Naive thymus-derived CD8-positive, alpha-beta T cell (primary cell): ENCODE data around the gene BCL2A1. TPM values are rescaled to one million over a fixed set of nuclear protein-coding genes. Genes with fewer than 3 reads are reported as not detected.
A peak's percentile ranks its signal among the peaks of the same experiment; 100 is the strongest.

Experiments
- ATAC-seq, 2 donors: fragments of 150-1000 bp; cut with Tn5 transposase in 1 of 2; sonication (Bioruptor Pico), chemical (Tn5 transposase) in 1 of 2; 1 replicate in 1 of 2; 2 replicates in 1 of 2; pipeline ENCODE4 v1.10.0; 2021; ENCODE audit warnings: mild to moderate bottlenecking in 2 of 2, moderate library complexity in 2 of 2
- POLR2A ChIA-PET: fragments of 350-600 bp; sonication (Branson Sonifier 250); formaldehyde crosslinking; loops from one replicate; lab custom pipeline; 2021; ENCODE audit warnings: antibody characterized with exemption; lab: Charles Lee
- DNase-seq, 10 donors: peaks; one replicate each; pipeline versions ENCODE4 v3.0.0 to v3.0.0-alpha.2; 2020 to 2022
- H3K27ac Mint-ChIP-seq, 10 donors: one replicate each; pipeline ENCODE4 v1.8.0; 2020 to 2022; ENCODE audit warnings: mild to moderate bottlenecking in 10 of 10, mixed read lengths in 10 of 10, moderate library complexity in 4 of 10, inconsistent platforms in 1 of 10
- H3K27me3 Mint-ChIP-seq, 5 donors: one replicate each; pipeline ENCODE4 v1.8.0; 2021 to 2022; ENCODE audit warnings: mixed read lengths in 5 of 5
- H3K36me3 Mint-ChIP-seq, 3 donors: one replicate each; pipeline ENCODE4 v1.8.0; 2020 to 2022; ENCODE audit warnings: mixed read lengths in 3 of 3, mild to moderate bottlenecking in 2 of 3, inconsistent platforms in 1 of 3
- H3K4me1 Mint-ChIP-seq, 4 donors: one replicate each; pipeline ENCODE4 v1.8.0; 2021 to 2022; ENCODE audit warnings: mixed read lengths in 4 of 4
- H3K4me3 Mint-ChIP-seq, 10 donors: one replicate each; pipeline ENCODE4 v1.8.0; 2020 to 2022; ENCODE audit warnings: mild to moderate bottlenecking in 10 of 10, mixed read lengths in 10 of 10, moderate library complexity in 6 of 10, inconsistent platforms in 1 of 10
- H3K9me3 Mint-ChIP-seq, 9 donors: one replicate each; pipeline ENCODE4 v1.8.0; 2020 to 2022; ENCODE audit warnings: mixed read lengths in 9 of 9, mild to moderate bottlenecking in 3 of 9, inconsistent platforms in 1 of 9, moderate library complexity in 1 of 9
- polyA plus RNA-seq, 3 donors: library from polyadenylated mRNA; unstranded; fragments of 300-500 nt; fragmentation: Illumina TruSeq; gene quantifications; one replicate each; pipeline ENCODE4 v1.2.3, GENCODE V29; 2021
- total RNA-seq, 8 experiments: library from RNA in 2 of 8; stranded (reverse) in 2 of 8; gene quantifications; one replicate each; pipeline ENCODE4 v1.2.3 and lab custom pipeline; 2021 to 2026

The BCL2A1 gene
- total and polyA plus RNA-seq, 5 experiments from 2014 or later = 18.7 to 27.4 (median 19.7) TPM

DNA sequence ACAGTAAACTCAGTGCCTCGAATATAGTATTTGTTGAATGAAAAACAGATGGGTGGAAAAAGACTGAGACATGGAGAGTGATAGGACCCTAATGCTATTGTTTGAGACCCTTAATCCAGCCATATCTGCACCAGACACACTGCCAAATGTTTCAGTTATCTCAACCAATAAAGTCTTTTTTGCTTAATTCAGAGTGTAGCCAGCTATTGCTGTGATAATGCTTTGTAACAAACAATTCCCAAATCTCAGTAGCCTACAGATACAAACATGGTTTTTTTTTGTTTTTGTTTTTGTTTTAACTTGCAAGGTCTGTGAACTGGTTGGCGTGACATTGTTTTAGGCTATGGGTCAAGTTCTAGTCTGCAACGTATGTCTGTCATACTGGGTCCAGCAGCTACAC, 17.0 kb upstream of the BCL2A1 start:
- H3K27ac Mint-ChIP-seq = no peak overlapping the region
- ATAC-seq (no peak), DNase-seq (no peak)
- H3K27me3 Mint-ChIP-seq = peaks cover 0 to 1% (median 0%) of the 10 kb centered on the region in 5 donors
- POLR2A ChIA-PET = interaction anchor here (0.9 kb wide), 1 partner anchor 92 kb away, joined by 3 read pairs; no protein-coding TSS in a partner anchor
- no peaks in the 10 kb centered on the region for H3K4me1 Mint-ChIP-seq
- H3K4me3 Mint-ChIP-seq = no peak overlapping the region
- H3K36me3 Mint-ChIP-seq = no peaks in the 10 kb centered on the region
- H3K9me3 Mint-ChIP-seq = no peaks in the 10 kb centered on the region

DNA sequence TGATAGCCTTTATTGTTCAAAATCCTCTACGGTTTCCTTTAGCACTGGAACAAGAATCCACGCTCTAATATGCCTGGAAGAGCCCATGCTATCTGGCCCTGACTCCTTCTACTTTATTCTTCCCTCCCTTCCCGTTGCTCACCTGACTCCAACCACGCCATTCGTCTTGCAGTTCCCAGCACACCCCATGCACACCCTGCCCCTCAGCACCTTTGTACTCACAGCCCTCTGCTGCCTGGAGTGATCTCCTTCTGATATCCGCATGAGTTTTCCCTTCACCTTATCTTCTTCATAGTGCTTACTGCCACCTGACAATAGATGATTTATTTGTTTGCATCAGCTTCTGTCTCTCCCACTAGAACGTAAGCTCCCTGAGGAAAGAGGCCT, 16.6 kb upstream of the BCL2A1 start:
- Mint-ChIP-seq H3K9me3 (no peaks in the 10 kb centered on the region), H3K27me3 (peaks cover 0 to 1% (median 0%) of the 10 kb centered on the region in 5 donors), H3K27ac (no peak overlapping the region), H3K4me1 (no peaks in the 10 kb centered on the region), H3K36me3 (no peaks in the 10 kb centered on the region), H3K4me3 (no peak overlapping the region)
- no peak for DNase-seq
- no peak for ATAC-seq
- POLR2A ChIA-PET = no interaction called here

DNA sequence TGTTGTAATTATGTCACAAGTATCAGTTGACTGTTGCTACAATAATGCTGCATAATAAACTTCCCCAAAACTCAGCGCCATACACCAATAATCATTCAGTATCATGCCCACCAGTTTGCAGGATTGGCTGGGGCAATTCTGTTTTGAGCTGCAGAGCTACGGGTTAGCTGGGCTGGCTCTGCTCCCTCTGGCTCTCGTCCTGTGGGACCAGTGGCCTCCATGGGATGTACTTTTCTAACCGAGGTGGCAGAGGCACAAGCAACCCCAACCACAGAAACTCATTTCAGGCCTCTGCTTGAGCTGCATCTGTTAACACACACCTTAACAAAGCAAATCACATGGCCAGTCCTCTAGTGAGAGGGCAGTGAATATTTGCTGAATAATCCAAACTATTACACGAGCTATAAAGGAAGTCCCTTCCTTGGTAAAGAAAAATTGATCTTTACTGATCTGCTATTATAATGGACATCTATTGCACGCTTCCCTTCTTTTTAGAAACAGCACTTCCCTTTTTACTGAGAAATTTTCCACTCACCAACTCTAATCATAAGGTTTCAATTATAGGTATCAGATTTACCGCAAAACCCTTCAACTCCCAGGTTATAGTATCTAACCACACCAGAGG, 10.9 kb upstream of the BCL2A1 start:
- Mint-ChIP-seq H3K27me3 (no peaks in the 10 kb centered on the region), H3K36me3 (no peaks in the 10 kb centered on the region), H3K9me3 (no peaks in the 10 kb centered on the region), H3K4me3 (no peak overlapping the region), H3K4me1 (peaks cover 0 to 27% (median under 1%) of the 10 kb centered on the region in 4 donors), H3K27ac (peak overlapping the region in 1 of 10 donors; percentile 4)
- POLR2A ChIA-PET = no interaction called here
- DNase-seq (no peak), ATAC-seq (no peak)

DNA sequence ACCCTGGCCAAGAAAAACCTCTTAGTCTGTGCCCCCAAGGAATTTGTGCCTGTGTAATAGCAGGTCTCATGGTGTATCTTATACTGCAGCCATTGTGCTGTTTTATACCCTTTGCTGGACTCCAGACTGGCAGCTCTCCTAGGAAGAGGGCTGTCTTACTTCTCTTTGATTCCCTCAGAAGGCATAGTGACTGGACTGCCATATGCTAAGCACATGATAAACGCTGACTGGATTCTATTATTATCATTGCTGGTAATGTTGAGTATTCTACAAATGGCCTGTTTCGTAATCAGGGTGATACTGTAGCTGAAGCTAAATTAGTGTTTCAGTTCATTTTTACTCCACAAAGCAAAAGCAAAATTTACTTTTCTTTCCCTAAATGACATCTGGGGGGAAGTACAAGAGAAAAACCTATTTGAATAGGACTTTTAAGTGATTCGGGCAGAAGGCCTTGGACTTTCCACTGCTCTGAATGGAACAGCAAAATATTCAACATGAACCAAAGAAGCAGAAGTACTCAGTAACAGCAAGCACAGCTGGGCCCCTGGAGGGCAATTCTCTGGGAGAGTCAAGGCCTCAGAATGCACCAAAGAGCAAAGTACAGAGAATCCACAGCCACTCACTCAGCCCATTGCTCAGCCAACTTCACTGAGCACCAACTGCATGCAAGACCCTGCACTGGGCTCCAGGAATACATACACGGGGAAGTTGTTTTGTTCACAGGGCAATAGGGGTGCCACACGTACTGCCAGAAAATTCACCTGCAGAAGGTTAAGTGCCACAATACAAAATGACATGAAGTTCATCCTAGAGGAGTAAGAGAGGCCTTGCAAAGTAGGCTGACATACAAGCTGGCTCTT, 7.9 kb upstream of the BCL2A1 start:
- Mint-ChIP-seq H3K4me1 (peaks cover 0 to 31% (median 2%) of the 10 kb centered on the region in 4 donors), H3K4me3 (peak overlapping the region in 1 of 10 donors; percentile 5), H3K36me3 (no peaks in the 10 kb centered on the region), H3K27ac (peak overlapping the region in 4 of 10 donors; percentile 21 to 64 (median 32)), H3K9me3 (no peaks in the 10 kb centered on the region), H3K27me3 (no peaks in the 10 kb centered on the region)
- POLR2A ChIA-PET = interaction anchor here (1.5 to 2.3 kb wide), 2 partner anchors 56 to 82 kb away, joined by 6 to 7 read pairs; partner anchors contain the start of gene MTHFS
- DNase-seq = no peak
- no peak for ATAC-seq

GRCh38 chr15:79978260-79978654, 7.3 kb upstream of the BCL2A1 start:
- ATAC-seq (no peak), DNase-seq (no peak)
- Mint-ChIP-seq H3K9me3 (no peaks in the 10 kb centered on the region), H3K36me3 (no peaks in the 10 kb centered on the region), H3K27me3 (no peaks in the 10 kb centered on the region), H3K27ac (peak overlapping the region in 4 of 10 donors; percentile 12 to 64 (median 32)), H3K4me1 (peaks cover 4 to 31% (median 6%) of the 10 kb centered on the region in 4 donors), H3K4me3 (peak overlapping the region in 1 of 10 donors; percentile 5)
- POLR2A ChIA-PET = interaction anchor here (1.5 to 2.3 kb wide), 2 partner anchors 55 to 82 kb away, joined by 6 to 7 read pairs; partner anchors contain the start of gene MTHFS

GRCh38 chr15:79977431-79978054, 6.5 kb upstream of the BCL2A1 start:
- POLR2A ChIA-PET = interaction anchor here (1.5 to 2.3 kb wide), 2 partner anchors 54 to 81 kb away, joined by 6 to 7 read pairs; partner anchors contain the start of gene MTHFS
- H3K36me3 Mint-ChIP-seq = no peaks in the 10 kb centered on the region
- H3K4me1 Mint-ChIP-seq = peaks cover 4 to 37% (median 9%) of the 10 kb centered on the region in 4 donors
- DNase-seq = no peak
- peak overlapping the region in 1 of 10 donors; percentile 64 for H3K4me3 Mint-ChIP-seq
- H3K27me3 Mint-ChIP-seq = no peaks in the 10 kb centered on the region
- no peaks in the 10 kb centered on the region for H3K9me3 Mint-ChIP-seq
- no peak for ATAC-seq
- H3K27ac Mint-ChIP-seq = peak overlapping the region in 5 of 10 donors; percentile 21 to 68 (median 57)

- Mint-ChIP-seq H3K4me1 (peaks cover 16 to 48% (median 29%) of the 10 kb centered on the region in 4 donors), H3K36me3 (peaks cover 0 to 5% (median 0%) of the 10 kb centered on the region in 3 donors), H3K27ac (peak overlapping the region in 2 of 10 donors; percentile 1 to 34), H3K9me3 (no peaks in the 10 kb centered on the region), H3K4me3 (peak overlapping the region in 1 of 10 donors; percentile 39), H3K27me3 (no peaks in the 10 kb centered on the region)
- DNase-seq (no peak), ATAC-seq (no peak)
- POLR2A ChIA-PET = interaction anchor here (1.1 to 1.3 kb wide), 2 partner anchors 50 to 52 kb away, joined by 4 to 6 read pairs; no protein-coding TSS in a partner anchor
These were observed 2.6 kb upstream of the BCL2A1 start for GRCh38 chr15:79973456-79974195.

GRCh38 chr15:79972863-79973262, 1.9 kb upstream of the BCL2A1 start:
- Mint-ChIP-seq H3K27ac (peak overlapping the region in 7 of 10 donors; percentile 31 to 66 (median 41)), H3K27me3 (no peaks in the 10 kb centered on the region), H3K9me3 (no peaks in the 10 kb centered on the region), H3K4me1 (peaks cover 20 to 49% (median 37%) of the 10 kb centered on the region in 4 donors), H3K4me3 (no peak overlapping the region), H3K36me3 (peaks cover 0 to 5% (median 0%) of the 10 kb centered on the region in 3 donors)
- POLR2A ChIA-PET = interaction anchor here (1.1 to 1.3 kb wide), 2 partner anchors 50 to 51 kb away, joined by 4 to 6 read pairs; no protein-coding TSS in a partner anchor
- no peak for ATAC-seq
- no peak for DNase-seq

DNA sequence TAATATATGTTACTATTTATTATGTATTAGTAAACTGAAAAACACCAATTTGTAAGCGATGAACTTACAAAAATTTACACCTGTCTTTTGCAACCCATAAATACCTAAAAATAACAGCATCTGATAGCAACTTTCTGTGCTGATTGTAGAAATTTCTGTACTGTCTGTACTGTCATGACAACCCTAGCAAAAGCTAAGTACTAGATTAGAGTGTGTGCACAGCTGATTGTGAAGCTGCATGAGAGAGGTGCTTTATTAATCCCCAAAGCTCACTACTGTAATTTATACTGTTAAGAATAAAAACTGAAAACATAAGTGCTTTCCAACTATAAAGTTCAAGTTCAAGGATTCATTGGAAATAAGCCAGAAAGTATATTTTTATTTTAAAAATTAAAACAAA, 815 bp downstream of the BCL2A1 start:
- Mint-ChIP-seq H3K36me3 (peaks cover 0 to 5% (median 2%) of the 10 kb centered on the region in 3 donors), H3K9me3 (no peaks in the 10 kb centered on the region), H3K4me1 (peaks cover 30 to 65% (median 60%) of the 10 kb centered on the region in 4 donors), H3K27ac (peak overlapping the region; percentile 40 to 97 (median 94)), H3K4me3 (peak overlapping the region; percentile 51 to 97 (median 93)), H3K27me3 (no peaks in the 10 kb centered on the region)
- DNase-seq (no peak), ATAC-seq (no peak)
- POLR2A ChIA-PET = interaction anchor here (1.0 to 5.7 kb wide), 2 partner anchors 48 to 98 kb away, joined by 3 to 95 read pairs; no protein-coding TSS in a partner anchor

- DNase-seq = no peak
- Mint-ChIP-seq H3K4me1 (peaks cover 34 to 74% (median 67%) of the 10 kb centered on the region in 4 donors), H3K27ac (peak overlapping the region; percentile 46 to 97 (median 90)), H3K4me3 (peak overlapping the region; percentile 60 to 90 (median 82)), H3K9me3 (no peaks in the 10 kb centered on the region), H3K36me3 (peaks cover 2 to 5% (median 4%) of the 10 kb centered on the region in 3 donors), H3K27me3 (no peaks in the 10 kb centered on the region)
- no peak for ATAC-seq
- POLR2A ChIA-PET = interaction anchor here (2.3 to 5.7 kb wide), 2 partner anchors 47 to 72 kb away, joined by 31 to 95 read pairs; partner anchors contain the start of gene MTHFS
These were observed 1.9 kb downstream of the BCL2A1 start for GRCh38 chr15:79969146-79969545.
